Keratinocyte (primary cell): ENCODE results near the gene PGM2L1. TPM values are rescaled to one million over a fixed set of nuclear protein-coding genes. Genes with fewer than 3 reads are reported as not detected.

ENCODE experiments used
- DNase-seq: peaks from one replicate; pipeline ENCODE4 v3.0.0-alpha.2; 2011; ENCODE audit warnings: low read depth, missing footprints, low spot score
- FAIRE-seq: peaks from 2 replicates; lab custom pipeline; 2011; peaks lifted over from hg19 to GRCh38; lab: Jason Lieb, UNC
- H2AFZ ChIP-seq: 2 replicates; pipeline ENCODE4 v1.6.0; 2012; ENCODE audit warnings: low read length, control low read depth, inconsistent platforms; ENCODE audit not compliant: control insufficient read depth
- H3K27ac ChIP-seq: 2 replicates; pipeline ENCODE4 v1.5.1; 2011; ENCODE audit warnings: low read length; ENCODE audit not compliant: control insufficient read depth, insufficient read depth
- H3K27me3 ChIP-seq: 3 replicates; pipeline ENCODE4 v1.6.0; 2011; ENCODE audit warnings: low read length; ENCODE audit not compliant: control insufficient read depth, insufficient read depth; ENCODE audit errors: extremely low read depth
- H3K36me3 ChIP-seq, 2 experiments: 2 replicates in 1 of 2; 3 replicates in 1 of 2; pipeline ENCODE4 v1.5.1; 2011; ENCODE audit warnings: low read length in 2 of 2, mild to moderate bottlenecking in 1 of 2; ENCODE audit not compliant: control insufficient read depth in 2 of 2, insufficient read depth in 2 of 2; ENCODE audit errors: extremely low read depth in 1 of 2
- H3K4me1 ChIP-seq: 3 replicates; pipeline ENCODE4 v1.5.1; 2011; ENCODE audit warnings: low read length; ENCODE audit not compliant: control insufficient read depth, insufficient read depth; ENCODE audit errors: extremely low read depth
- H3K4me2 ChIP-seq: 3 replicates; pipeline ENCODE4 v1.6.0; 2011; ENCODE audit warnings: low read depth, low read length; ENCODE audit not compliant: control insufficient read depth, insufficient read depth; ENCODE audit errors: extremely low read depth
- H3K4me3 ChIP-seq, 3 experiments: fragments of 200-600 bp in 1 of 3; sonication (generic) in 1 of 3; 2 replicates in 2 of 3; 3 replicates in 1 of 3; pipeline ENCODE4 v1.5.1; 2011 to 2016; ENCODE audit warnings: low read length in 3 of 3, mild to moderate bottlenecking in 3 of 3, control low read depth in 2 of 3, inconsistent platforms in 1 of 3, low read depth in 1 of 3, mixed read lengths in 1 of 3, mixed run types in 1 of 3, moderate library complexity in 1 of 3; ENCODE audit not compliant: control insufficient read depth in 2 of 3, insufficient read depth in 2 of 3; ENCODE audit errors: extremely low read depth in 1 of 3
- H3K79me2 ChIP-seq: 2 replicates; pipeline ENCODE4 v1.6.0; 2012; ENCODE audit warnings: low read length; ENCODE audit not compliant: control insufficient read depth, insufficient read depth
- H3K9ac ChIP-seq: 3 replicates; pipeline ENCODE4 v1.6.0; 2011; ENCODE audit warnings: low read length; ENCODE audit not compliant: control insufficient read depth, insufficient read depth; ENCODE audit errors: extremely low read depth
- H3K9me1 ChIP-seq: 3 replicates; pipeline ENCODE4 v1.6.0; 2011; ENCODE audit warnings: low read length; ENCODE audit not compliant: control insufficient read depth, insufficient read depth; ENCODE audit errors: extremely low read depth
- H3K9me3 ChIP-seq: 2 replicates; pipeline ENCODE4 v1.5.1; 2012; ENCODE audit warnings: low read depth, low read length; ENCODE audit not compliant: control insufficient read depth
- H4K20me1 ChIP-seq: 3 replicates; pipeline ENCODE4 v1.6.0; 2011; ENCODE audit warnings: low read length; ENCODE audit not compliant: control insufficient read depth, insufficient read depth; ENCODE audit errors: extremely low read depth
- CTCF ChIP-seq, 3 experiments: IDR thresholded peaks in 1 of 3; conservative IDR thresholded peaks in 1 of 3; optimal IDR thresholded peaks in 1 of 3; 2 replicates in 2 of 3; 3 replicates in 1 of 3; pipeline versions ENCODE3 to v1.5.1; 2011; ENCODE audit warnings: low read length in 3 of 3, mild to moderate bottlenecking in 3 of 3, moderate library complexity in 2 of 3, control low read depth in 1 of 3, inconsistent platforms in 1 of 3; ENCODE audit not compliant: insufficient read depth in 2 of 3; ENCODE audit errors: extremely low read depth in 1 of 3
- EZH2 ChIP-seq: IDR thresholded peaks from one replicate; pipeline ENCODE4 v1.6.1; 2012; ENCODE audit warnings: inconsistent platforms, mild to moderate bottlenecking, low read length, moderate library complexity
- dilution Hi-C: fragments of 300-500 bp; cut with MboI; formaldehyde crosslinking; loops from one replicate; pipeline ENCODE4 v1.7.0; 2020; ENCODE audit warnings: low sequenced_read_pairs; ENCODE audit not compliant: extremely low pct_ligation_motif_present
- polyA plus RNA-seq, 5 experiments: library from polyadenylated mRNA; depleted of rRNA in 3 of 5; stranded (reverse) in 3 of 5; stranded (forward) in 1 of 5; unstranded in 1 of 5; fragments of >200 nt; gene quantifications; 1 replicate in 1 of 5; 2 replicates in 3 of 5; 3 replicates in 1 of 5; pipeline versions ENCODE4 v1.2.1 to v1.2.3, GENCODE V29; 2011 to 2012; ENCODE audit warnings: missing spikeins in 2 of 5, low read depth in 1 of 5, low replicate concordance in 1 of 5
- small RNA-seq, 3 experiments: library from RNA; depleted of rRNA; stranded (forward); fragments of <200 nt; gene quantifications; one replicate each; pipeline ENCODE3, GENCODE V24; 2012; ENCODE audit warnings: low read depth in 3 of 3, low replicate concordance in 1 of 3; ENCODE audit not compliant: insufficient read length in 3 of 3

Gene PGM2L1
- polyA plus RNA-seq, 1 donor (not counting 4 experiments of a cell fraction or from before 2014, with no cell fraction given) = 3.1 TPM

GRCh38 chr11:74282421-74282820 lies 115.8 kb downstream of the PGM2L1 start:
- Histone ChIP-seq H3K4me3 (no peak overlapping the region), H3K4me2 (no peak overlapping the region), H3K36me3 (no peaks in the 10 kb centered on the region), H3K27me3 (no peaks in the 10 kb centered on the region), H3K9ac (no peak overlapping the region), H4K20me1 (no peaks in the 10 kb centered on the region), H3K79me2 (no peaks in the 10 kb centered on the region), H2AFZ (no peak overlapping the region), H3K4me1 (peaks cover 9% of the 10 kb centered on the region), H3K9me1 (no peaks in the 10 kb centered on the region), H3K27ac (no peak overlapping the region), H3K9me3 (no peaks in the 10 kb centered on the region)
- TF ChIP-seq EZH2 (no peak), CTCF (optimal IDR thresholded peaks at IDR 0.05 in 1 of 3, IDR thresholded peaks at IDR 0.05 in 1 of 3, conservative IDR thresholded peaks at IDR 0.05 in 1 of 3; ENCODE audit: extremely low read depth in 1 of 3, insufficient read depth in 2 of 3, low read length in 3 of 3) (no peak)
- no peak for FAIRE-seq
- no peak for DNase-seq
- dilution Hi-C loops = no loop called here

GRCh38 chr11:74280494-74280893 lies 117.7 kb downstream of the PGM2L1 start:
- H3K9ac ChIP-seq = no peak overlapping the region
- no peak overlapping the region for H3K4me3 ChIP-seq
- no peaks in the 10 kb centered on the region for H4K20me1 ChIP-seq
- no peaks in the 10 kb centered on the region for H3K36me3 ChIP-seq
- DNase-seq (no peak), FAIRE-seq (no peak)
- TF ChIP-seq CTCF (optimal IDR thresholded peaks at IDR 0.05 in 1 of 3, IDR thresholded peaks at IDR 0.05 in 1 of 3, conservative IDR thresholded peaks at IDR 0.05 in 1 of 3; ENCODE audit: extremely low read depth in 1 of 3, insufficient read depth in 2 of 3, low read length in 3 of 3) = no peak
- no peak for TF ChIP-seq EZH2
- H3K4me2 ChIP-seq = no peak overlapping the region
- H3K9me1 ChIP-seq = no peaks in the 10 kb centered on the region
- H3K27ac ChIP-seq = no peak overlapping the region
- no peaks in the 10 kb centered on the region for H3K9me3 ChIP-seq
- no peaks in the 10 kb centered on the region for H3K27me3 ChIP-seq
- dilution Hi-C loops = no loop called here
- peaks cover 9% of the 10 kb centered on the region for H3K4me1 ChIP-seq
- H3K79me2 ChIP-seq = no peaks in the 10 kb centered on the region
- H2AFZ ChIP-seq = no peak overlapping the region

Small RNA genes lying within 50 kb of the gene (small RNA-seq; reads per million reads assigned to genes)
- 0 to 1.3 (median 0.75) reads per million in 3 experiments for gene MIR548AL

Other genes starting within 250 kb of the PGM2L1 start
- 6.7 to 9.8 TPM (median 9.3 TPM) in 3 replicates for gene C2CD3, start 227.4 kb downstream of the PGM2L1 start, polyA plus RNA-seq
- 31.7 to 55.6 TPM (median 34.0 TPM) in 3 replicates for gene PPME1, start 227.1 kb downstream of the PGM2L1 start, polyA plus RNA-seq
- gene P4HA3, start 86.8 kb downstream of the PGM2L1 start, polyA plus RNA-seq = 0.09 to 0.41 TPM (median 0.14 TPM) in 3 replicates
- not detected in 3 replicates for gene KCNE3, start 69.1 kb upstream of the PGM2L1 start, polyA plus RNA-seq
- gene LIPT2, start 95.3 kb upstream of the PGM2L1 start, polyA plus RNA-seq = 1.2 to 2.6 TPM (median 2.3 TPM) in 3 replicates
- gene POLD3, start 194.1 kb upstream of the PGM2L1 start, polyA plus RNA-seq = 9.1 to 16.7 TPM (median 12.0 TPM) in 3 replicates